ENCODE data around the gene PNMT.

The PNMT gene

GRCh38 chr17:39667945-39668924 is at the start of gene PNMT:
Gene PNMT (plus strand): TSS chr17:39668453. CDS start chr17:39668476, 23 bp downstream.
- DNase-seq (ENCODE audit: low spot score): peak; percentile 94

GRCh38 chr17:39618956-39619785 is 49.1 kb upstream of the PNMT start:
- DNase-seq (ENCODE audit: low spot score): no peak

GRCh38 chr17:39619786-39620101 is 48.5 kb upstream of the PNMT start:
- DNase-seq (ENCODE audit: low spot score): no peak

GRCh38 chr17:39621523-39622379 is 46.5 kb upstream of the PNMT start:
- DNase-seq (ENCODE audit: low spot score): peak; percentile 88

GRCh38 chr17:39622380-39623006 is 45.8 kb upstream of the PNMT start:
- DNase-seq (ENCODE audit: low spot score): no peak

- peak; percentile 92 for DNase-seq (ENCODE audit: low spot score)
Observed at GRCh38 chr17:39623356-39623950, 44.8 kb upstream of the PNMT start.

- no peak for DNase-seq (ENCODE audit: low spot score)
Observed at GRCh38 chr17:39624313-39624712, 43.9 kb upstream of the PNMT start.

GRCh38 chr17:39625198-39625785 is 43.0 kb upstream of the PNMT start:
- no peak for DNase-seq (ENCODE audit: low spot score)

- no peak for DNase-seq (ENCODE audit: low spot score)
Observed at GRCh38 chr17:39626171-39627046, 41.8 kb upstream of the PNMT start, which contains the start of gene PPP1R1B. Gene PPP1R1B (plus strand): TSS chr17:39626952. CDS start chr17:39627393, 441 bp downstream.

GRCh38 chr17:39627047-39627711 is 41.1 kb upstream of the PNMT start:
- DNase-seq (ENCODE audit: low spot score): peak; percentile 69

GRCh38 chr17:39627712-39628516 is 40.3 kb upstream of the PNMT start:
- no peak for DNase-seq (ENCODE audit: low spot score)

GRCh38 chr17:39628655-39629493 is 39.4 kb upstream of the PNMT start:
- no peak for DNase-seq (ENCODE audit: low spot score)

- DNase-seq (ENCODE audit: low spot score): no peak
Observed at GRCh38 chr17:39629494-39629880, 38.8 kb upstream of the PNMT start.

GRCh38 chr17:39629898-39630297 is 38.4 kb upstream of the PNMT start:
- DNase-seq (ENCODE audit: low spot score): no peak

GRCh38 chr17:39631403-39631802 is 36.9 kb upstream of the PNMT start:
- no peak for DNase-seq (ENCODE audit: low spot score)

- no peak for DNase-seq (ENCODE audit: low spot score)
Observed at GRCh38 chr17:39632153-39632941, 35.9 kb upstream of the PNMT start.

Measured in D341Med (cell line).